HG02763 (cell line): ENCODE results near the gene VWA8.
A peak's percentile ranks its signal among the peaks of the same experiment; 100 is the strongest.
"Not testable (repeated sequence)": the region's sequence is repeated elsewhere in the genome, so short reads cannot be mapped to it uniquely, and the experiment has no call there.

Experiments used
- ATAC-seq: cut with Tn5 transposase; IDR thresholded peaks from one replicate; pipeline ENCODE4 v1.9.1; 2021; ENCODE audit warnings: mild to moderate bottlenecking, moderate library complexity; ENCODE audit not compliant: unreplicated experiment

Gene VWA8

GRCh38 chr13:41812237-41812636, 148.7 kb downstream of the VWA8 start:
- no peak for ATAC-seq

- ATAC-seq = peak; percentile 63
These were observed 149.3 kb downstream of the VWA8 start for GRCh38 chr13:41811588-41812021.

- no peak for ATAC-seq
These were observed 150.9 kb downstream of the VWA8 start for GRCh38 chr13:41809962-41810361.

GRCh38 chr13:41803445-41803735, 157.5 kb downstream of the VWA8 start:
- not testable (repeated sequence) for ATAC-seq

GRCh38 chr13:41802684-41803444, 158.0 kb downstream of the VWA8 start:
- ATAC-seq = no peak

GRCh38 chr13:41802043-41802683, 158.7 kb downstream of the VWA8 start:
- no peak for ATAC-seq

GRCh38 chr13:41791056-41791455, 169.9 kb downstream of the VWA8 start:
- no peak for ATAC-seq

- ATAC-seq = no peak
These were observed 172.4 kb downstream of the VWA8 start for GRCh38 chr13:41788552-41788951.

- ATAC-seq = no peak
These were observed 175.3 kb downstream of the VWA8 start for GRCh38 chr13:41785402-41786172.

GRCh38 chr13:41782086-41782485, 178.8 kb downstream of the VWA8 start:
- ATAC-seq = no peak

GRCh38 chr13:41780715-41781706, 179.9 kb downstream of the VWA8 start:
- ATAC-seq = no peak

- no peak for ATAC-seq
These were observed 185.7 kb downstream of the VWA8 start for GRCh38 chr13:41775251-41775650.

GRCh38 chr13:41774605-41775218, 186.2 kb downstream of the VWA8 start:
- ATAC-seq = no peak

GRCh38 chr13:41767801-41768200, 193.1 kb downstream of the VWA8 start:
- no peak for ATAC-seq

- no peak for ATAC-seq
These were observed 194.5 kb downstream of the VWA8 start for GRCh38 chr13:41766439-41766838.

GRCh38 chr13:41765813-41766212, 195.1 kb downstream of the VWA8 start:
- no peak for ATAC-seq

- no peak for ATAC-seq
These were observed 195.9 kb downstream of the VWA8 start for GRCh38 chr13:41765020-41765419.

- ATAC-seq = no peak
These were observed 196.4 kb downstream of the VWA8 start for GRCh38 chr13:41764558-41764957.

- ATAC-seq = no peak
These were observed 197.1 kb downstream of the VWA8 start for GRCh38 chr13:41763782-41764181.

GRCh38 chr13:41762796-41763195, 198.1 kb downstream of the VWA8 start:
- ATAC-seq = no peak
